Urinary bladder (tissue), 4 donors: ENCODE data around the gene FIBIN. TPM values are rescaled to one million over a fixed set of nuclear protein-coding genes. Genes with fewer than 3 reads are reported as not detected.
"Not testable (repeated sequence)": the region's sequence is repeated elsewhere in the genome, so short reads cannot be mapped to it uniquely, and the experiment has no call there.

Experiments used
- DNase-seq: peaks from one replicate; pipeline ENCODE4 v3.0.0-alpha.2; 2015; ENCODE audit errors: extremely low spot score
- H3K27ac ChIP-seq: one replicate; pipeline ENCODE4 v1.5.1; 2013; ENCODE audit warnings: low read depth, mild to moderate bottlenecking, moderate library complexity
- H3K36me3 ChIP-seq: one replicate; pipeline ENCODE4 v1.6.1; 2013; ENCODE audit warnings: mild to moderate bottlenecking, moderate library complexity; ENCODE audit not compliant: insufficient read depth
- H3K4me1 ChIP-seq: one replicate; pipeline ENCODE4 v1.6.1; 2013; ENCODE audit warnings: mild to moderate bottlenecking, moderate library complexity; ENCODE audit not compliant: insufficient read depth
- H3K4me3 ChIP-seq: one replicate; pipeline ENCODE4 v1.5.1; 2013; ENCODE audit warnings: low read depth, low read length
- WGBS: extraction: QIAGEN DNeasy Blood & Tissue Kit; methylation state at CpG from one replicate; pipeline ENCODE4 v1.1.7; 2013; 5-methylcytosine and 5-hydroxymethylcytosine counted together
- polyA plus RNA-seq: library from polyadenylated mRNA; stranded (reverse); fragments of 200-250 nt; gene quantifications from one replicate; pipeline ENCODE4 v1.2.3, GENCODE V29; 2013
- total RNA-seq: library from RNA; depleted of rRNA; stranded (reverse); fragments of >200 nt; gene quantifications from one replicate; pipeline ENCODE4 v1.2.3, GENCODE V29; 2014
- donor health status: healthy with polysubstance abuse.
- donor health status: healthy.

The FIBIN gene
- total and polyA plus RNA-seq, 2 donors, result 20.0 to 46.9 TPM

DNA sequence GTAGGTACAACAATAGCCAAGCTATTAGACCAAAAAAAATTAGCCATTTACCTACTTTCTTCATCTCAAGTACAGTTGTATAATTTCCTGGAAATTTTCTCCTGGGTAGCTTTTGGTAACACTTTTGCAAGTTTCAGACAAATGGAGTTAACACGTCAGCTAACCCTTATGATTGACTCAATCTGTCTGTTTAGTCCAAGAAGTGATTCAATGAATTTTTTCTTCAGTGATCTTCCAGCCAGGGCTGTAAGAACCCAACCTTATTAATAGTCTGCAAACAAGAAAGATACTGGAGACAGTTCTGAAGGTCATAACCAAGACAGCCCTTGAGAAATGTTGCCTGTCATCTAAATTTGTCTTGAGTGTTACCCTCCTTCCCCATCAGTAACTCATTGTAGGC, 30.1 kb upstream of the FIBIN start:
- Histone ChIP-seq H3K4me1 (no peaks in the 10 kb centered on the region), H3K36me3 (no peaks in the 10 kb centered on the region), H3K27ac (no peak overlapping the region), H3K4me3 (no peak overlapping the region)
- 84% methylated on average over 1 of the region's 1 CpG for WGBS
- no peak for DNase-seq

DNA sequence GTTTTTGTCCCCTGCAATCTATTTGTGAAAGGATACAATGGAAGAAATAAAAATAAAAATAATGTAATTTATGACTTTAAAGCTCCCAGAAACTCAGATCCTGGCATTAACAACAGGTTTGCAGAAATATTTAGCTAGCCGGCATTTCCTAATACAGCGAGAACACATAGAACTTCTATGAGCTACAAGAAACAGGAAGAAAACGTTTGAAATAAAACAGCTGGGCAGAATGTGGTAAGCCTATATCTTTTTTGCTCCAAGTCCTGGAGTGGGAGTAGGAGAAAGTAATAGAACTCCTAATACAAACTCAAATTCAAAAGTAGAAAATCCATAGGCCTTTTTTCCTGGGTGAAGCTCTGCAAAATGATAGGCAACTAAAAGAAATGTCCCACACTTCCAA, 29.6 kb upstream of the FIBIN start:
- peak; percentile 67 for DNase-seq
- H3K4me3 ChIP-seq, result no peak overlapping the region
- H3K27ac ChIP-seq, result no peak overlapping the region
- WGBS, result 45% methylated on average over 3 of the region's 3 CpGs
- H3K4me1 ChIP-seq, result no peaks in the 10 kb centered on the region
- H3K36me3 ChIP-seq, result no peaks in the 10 kb centered on the region

DNA sequence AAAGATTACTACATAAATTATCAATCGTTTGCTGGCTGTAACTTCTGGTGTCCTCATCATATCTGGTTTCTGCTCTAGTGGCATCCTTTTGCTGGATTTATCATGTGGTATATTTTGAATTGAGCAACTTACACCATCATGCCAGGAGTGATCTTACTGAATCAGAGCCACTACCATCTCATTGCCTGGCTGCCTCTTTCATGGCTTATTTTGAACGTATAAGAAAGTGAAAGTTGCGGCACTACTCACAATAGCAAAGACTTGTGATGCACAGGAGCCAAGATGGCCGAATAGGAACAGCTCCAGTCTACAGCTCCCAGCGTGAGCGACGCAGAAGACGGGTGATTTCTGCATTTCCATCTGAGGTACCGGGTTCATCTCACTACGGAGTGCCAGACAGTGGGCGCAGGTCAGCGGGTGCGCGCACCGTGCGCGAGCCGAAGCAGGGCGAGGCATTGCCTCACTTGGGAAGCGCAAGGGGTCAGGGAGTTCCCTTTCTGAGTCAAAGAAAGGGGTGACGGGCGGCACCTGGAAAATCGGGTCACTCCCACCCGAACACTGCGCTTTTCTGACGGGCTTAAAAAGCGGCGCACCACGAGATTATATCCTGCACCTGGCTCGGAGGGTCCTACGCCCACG, 28.9 kb upstream of the FIBIN start:
- 94% methylated on average over 31 of the region's 32 CpGs for WGBS
- H3K27ac ChIP-seq, DNase-seq: not testable (repeated sequence)

DNA sequence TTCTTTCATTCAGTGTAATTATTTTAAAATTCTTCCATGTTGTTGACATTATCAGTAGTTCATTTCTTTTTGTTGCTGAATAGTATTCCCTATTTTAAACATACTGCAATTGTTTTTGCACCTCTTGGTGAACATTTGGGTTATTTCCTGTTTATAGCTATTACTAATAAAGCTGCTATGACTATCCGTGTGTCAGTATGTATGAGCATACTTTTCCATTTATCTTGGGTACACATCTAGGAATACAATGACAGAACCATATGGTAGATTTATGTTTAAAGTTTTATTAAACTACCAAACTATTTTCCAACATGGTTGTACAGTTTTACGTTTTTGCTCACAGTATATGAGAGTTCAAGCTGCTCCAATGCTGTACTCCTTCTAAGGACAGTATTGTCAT, 22.0 kb upstream of the FIBIN start:
- Histone ChIP-seq H3K4me1 (no peaks in the 10 kb centered on the region), H3K27ac (no peak overlapping the region), H3K36me3 (no peaks in the 10 kb centered on the region), H3K4me3 (no peak overlapping the region)
- 68% methylated on average over 2 of the region's 2 CpGs for WGBS
- no peak for DNase-seq

More for the DNA sequence above, 28.9 kb upstream of the FIBIN start:
- not testable (repeated sequence) for H3K36me3 ChIP-seq, H3K4me3 ChIP-seq, H3K4me1 ChIP-seq

DNA sequence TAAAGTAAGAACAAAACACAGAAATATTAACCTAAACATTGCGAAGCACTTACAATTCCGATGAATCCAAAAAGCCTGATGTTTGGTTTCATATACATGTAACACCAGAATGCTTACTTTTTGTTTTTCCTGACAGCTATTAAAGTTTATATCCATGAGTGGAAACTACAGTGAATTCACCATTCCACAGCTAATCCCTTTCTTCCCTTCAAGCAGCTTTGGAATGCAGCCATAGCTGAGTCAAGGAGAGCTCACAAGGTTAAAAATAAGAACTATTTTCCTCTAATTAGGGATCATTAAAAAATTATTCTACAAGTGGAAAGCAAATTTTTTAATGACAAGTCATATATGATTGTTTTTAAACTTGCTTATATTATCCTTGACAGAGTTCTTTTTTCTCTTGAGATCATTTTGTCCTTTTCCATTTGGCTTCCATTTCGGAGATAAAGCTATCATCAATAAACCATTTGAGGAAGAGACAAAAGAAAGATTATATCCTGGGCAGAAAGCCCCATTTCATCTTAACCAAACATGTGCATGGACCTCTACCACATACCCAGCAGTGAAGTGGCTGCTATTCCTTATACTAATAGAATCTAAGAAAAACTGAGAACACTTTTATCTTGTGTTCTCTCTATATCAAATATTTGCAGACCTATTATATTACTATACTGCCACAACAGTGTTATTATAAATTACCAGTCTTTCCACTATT, 19.7 kb upstream of the FIBIN start:
- DNase-seq, result no peak
- WGBS, result 36% methylated on average over 3 of the region's 3 CpGs
- Histone ChIP-seq H3K4me3 (no peak overlapping the region), H3K4me1 (no peaks in the 10 kb centered on the region), H3K36me3 (no peaks in the 10 kb centered on the region), H3K27ac (no peak overlapping the region)

DNA sequence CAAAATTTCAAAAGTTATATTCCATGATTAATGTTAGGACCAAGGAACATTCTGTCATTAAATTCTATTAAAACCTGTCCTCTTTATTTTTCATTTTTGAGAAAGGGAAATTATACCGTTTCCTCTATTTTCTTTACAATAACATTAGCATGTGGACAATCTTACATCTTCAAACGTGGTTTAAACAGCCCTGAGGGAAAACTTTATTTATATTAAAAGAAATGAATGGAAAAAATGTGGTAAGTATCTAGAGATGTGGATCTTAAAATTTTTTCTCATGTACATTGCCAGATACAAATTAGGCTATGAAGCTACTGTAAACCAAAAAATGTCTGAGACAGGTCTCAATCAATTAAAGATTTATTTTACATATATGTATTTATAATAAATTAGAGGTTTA, 18.9 kb upstream of the FIBIN start:
- H3K27ac ChIP-seq, result no peak overlapping the region
- H3K4me3 ChIP-seq, result no peak overlapping the region
- DNase-seq, result no peak
- no peaks in the 10 kb centered on the region for H3K4me1 ChIP-seq
- no peaks in the 10 kb centered on the region for H3K36me3 ChIP-seq
- 34% methylated on average over 2 of the region's 2 CpGs for WGBS

DNA sequence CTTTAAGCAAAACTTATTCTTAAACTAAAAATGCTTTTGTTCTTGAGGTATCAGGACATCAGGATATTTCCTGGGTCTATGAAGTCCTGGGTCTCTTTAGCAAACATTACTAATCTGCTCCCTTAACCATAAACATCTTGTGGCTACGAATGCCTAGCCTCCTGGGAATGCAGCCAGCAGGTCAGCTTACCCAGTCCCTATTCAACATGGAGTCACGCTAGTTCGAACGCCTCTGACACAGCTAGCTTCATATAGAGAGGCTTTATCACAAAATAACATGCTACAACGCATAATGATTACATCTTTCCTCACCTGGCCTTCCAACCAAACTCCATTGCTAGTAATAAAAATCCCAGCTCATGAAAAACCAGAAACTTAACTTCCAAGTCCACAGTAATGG, 17.5 kb upstream of the FIBIN start:
- WGBS, result 41% methylated on average over 5 of the region's 5 CpGs
- Histone ChIP-seq H3K36me3 (no peaks in the 10 kb centered on the region), H3K4me1 (no peaks in the 10 kb centered on the region), H3K4me3 (no peak overlapping the region), H3K27ac (no peak overlapping the region)
- DNase-seq, result no peak

DNA sequence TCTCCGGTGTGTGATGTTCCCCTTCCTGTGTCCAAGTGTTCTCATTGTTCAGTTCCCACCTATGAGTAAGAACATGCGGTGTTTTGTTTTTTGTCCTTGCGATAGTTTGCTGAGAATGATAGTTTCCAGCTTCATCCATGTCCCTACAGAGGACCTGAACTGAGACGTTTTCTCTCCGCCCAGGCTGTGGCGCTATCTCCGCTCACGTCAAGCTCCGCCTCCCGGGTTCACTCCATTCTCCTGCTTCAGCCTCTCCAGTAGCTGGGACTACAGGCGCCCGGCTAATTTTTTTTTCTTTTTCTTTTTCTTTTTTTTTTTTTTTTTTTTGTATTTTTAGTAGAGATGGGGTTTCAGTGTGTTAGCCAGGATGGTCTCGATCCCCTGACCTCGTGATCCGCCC, 16.7 kb upstream of the FIBIN start:
- not testable (repeated sequence) for H3K27ac ChIP-seq, H3K4me1 ChIP-seq, DNase-seq, H3K36me3 ChIP-seq, H3K4me3 ChIP-seq
- WGBS, result 93% methylated on average over 14 of the region's 15 CpGs

DNA sequence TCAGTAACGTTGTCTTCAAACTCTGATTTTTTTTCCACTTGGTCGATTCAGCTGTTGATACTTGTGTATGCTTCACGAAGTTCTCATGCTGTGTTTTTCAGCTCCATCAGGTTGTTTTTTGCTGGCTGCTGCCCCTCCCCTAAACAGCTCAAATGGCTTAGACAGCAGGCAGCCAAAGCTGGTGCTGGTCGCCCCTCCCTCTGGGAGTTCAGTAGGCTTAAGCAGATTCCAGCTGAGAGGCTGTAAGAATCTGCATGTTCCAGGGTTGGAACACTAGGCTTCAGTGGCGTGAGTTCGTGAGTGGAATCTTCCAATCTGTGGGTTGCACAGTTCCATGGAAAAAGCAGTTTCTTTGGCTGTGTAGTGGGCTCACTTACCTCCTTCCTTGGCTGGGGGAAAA, 10.3 kb upstream of the FIBIN start:
- 75% methylated on average over 6 of the region's 6 CpGs for WGBS
- H3K4me3 ChIP-seq, result no peak overlapping the region
- H3K27ac ChIP-seq, result no peak overlapping the region
- no peaks in the 10 kb centered on the region for H3K36me3 ChIP-seq
- H3K4me1 ChIP-seq, result no peaks in the 10 kb centered on the region
- DNase-seq, result no peak

DNA sequence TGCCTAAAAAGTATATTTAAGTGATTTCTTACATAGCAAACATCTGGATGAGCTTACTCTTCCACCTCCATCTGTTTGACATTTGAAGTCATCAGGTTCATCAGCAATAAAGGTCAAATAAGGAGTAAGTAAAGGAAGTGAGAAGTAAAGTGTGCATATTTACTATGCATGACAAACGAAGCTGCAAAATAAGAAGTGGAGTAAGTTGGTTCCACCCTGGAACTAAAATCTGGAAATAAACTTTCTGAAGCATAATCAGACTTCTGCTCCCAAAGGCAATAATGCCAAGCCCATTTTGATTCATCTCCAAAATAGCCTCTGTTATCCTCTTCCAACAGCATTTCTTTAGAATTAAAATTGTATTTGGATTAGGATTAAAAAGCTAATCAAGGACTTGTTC, 8.4 kb upstream of the FIBIN start:
- no peaks in the 10 kb centered on the region for H3K36me3 ChIP-seq
- no peak for DNase-seq
- WGBS, result 27% methylated on average over 1 of the region's 1 CpG
- H3K27ac ChIP-seq, result no peak overlapping the region
- H3K4me1 ChIP-seq, result no peaks in the 10 kb centered on the region
- H3K4me3 ChIP-seq, result no peak overlapping the region

DNA sequence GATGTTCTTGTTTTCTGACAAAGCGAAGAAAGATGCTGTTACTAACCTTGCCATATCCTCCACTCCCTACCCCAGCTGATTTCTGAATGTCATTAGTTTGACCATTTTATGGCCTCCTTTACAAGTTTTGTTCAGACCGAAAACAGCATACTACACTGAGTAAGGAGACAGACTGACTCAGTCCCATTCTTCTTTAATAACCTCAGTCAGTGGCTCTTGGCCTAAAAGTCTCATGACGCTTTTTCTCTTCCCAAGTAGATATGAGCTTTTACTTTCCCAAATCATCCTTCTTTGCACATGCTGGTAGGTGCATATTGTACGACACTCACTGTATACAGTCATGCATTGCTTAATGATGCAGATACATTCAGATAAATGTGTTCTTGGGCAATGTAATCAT, 8.0 kb upstream of the FIBIN start:
- Histone ChIP-seq H3K4me3 (no peak overlapping the region), H3K36me3 (no peaks in the 10 kb centered on the region), H3K27ac (no peak overlapping the region), H3K4me1 (no peaks in the 10 kb centered on the region)
- 40% methylated on average over 4 of the region's 4 CpGs for WGBS
- peak; percentile 59 for DNase-seq

DNA sequence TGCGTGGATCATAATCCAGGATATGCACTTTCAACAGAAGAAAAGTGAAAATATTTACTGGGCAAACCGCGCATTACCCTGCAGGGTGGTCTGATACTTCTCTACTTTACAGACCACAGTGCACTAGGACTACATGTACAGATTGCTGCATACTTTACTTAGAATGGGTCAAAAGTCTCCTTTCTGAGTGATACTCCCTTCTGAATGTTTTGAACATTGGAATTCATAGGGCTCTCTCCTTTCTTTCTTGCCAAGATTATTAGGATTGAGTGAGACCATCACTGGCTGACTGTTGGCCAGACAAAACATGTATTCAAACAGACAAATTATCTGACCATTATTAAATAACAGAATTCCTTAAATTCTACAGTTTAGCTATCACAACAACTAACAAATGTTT, 6.6 kb upstream of the FIBIN start:
- WGBS, result 88% methylated on average over 3 of the region's 3 CpGs
- no peaks in the 10 kb centered on the region for H3K4me1 ChIP-seq
- DNase-seq, result no peak
- no peaks in the 10 kb centered on the region for H3K36me3 ChIP-seq
- H3K4me3 ChIP-seq, result no peak overlapping the region
- H3K27ac ChIP-seq, result no peak overlapping the region

DNA sequence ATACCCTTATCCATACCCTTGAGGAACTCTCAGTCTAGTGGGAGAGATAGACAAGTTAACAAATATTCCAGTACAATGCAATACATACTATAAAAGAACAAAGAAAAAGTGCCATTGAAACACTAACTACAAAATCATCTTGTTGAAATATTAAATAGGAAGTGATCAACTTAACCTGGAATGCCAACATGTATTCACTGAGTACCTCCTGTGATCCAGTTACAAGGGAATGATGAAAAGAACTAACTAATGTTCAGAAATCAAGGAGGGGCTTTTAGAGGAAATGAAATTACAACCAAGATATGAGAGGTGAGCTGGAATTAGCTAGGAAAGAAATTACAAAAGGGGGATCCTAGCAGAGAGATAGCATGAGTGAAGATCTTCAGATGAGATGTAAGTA, 6.2 kb upstream of the FIBIN start:
- DNase-seq, result no peak
- no peaks in the 10 kb centered on the region for H3K36me3 ChIP-seq
- H3K4me3 ChIP-seq, result no peak overlapping the region
- H3K4me1 ChIP-seq, result no peaks in the 10 kb centered on the region
- no peak overlapping the region for H3K27ac ChIP-seq

DNA sequence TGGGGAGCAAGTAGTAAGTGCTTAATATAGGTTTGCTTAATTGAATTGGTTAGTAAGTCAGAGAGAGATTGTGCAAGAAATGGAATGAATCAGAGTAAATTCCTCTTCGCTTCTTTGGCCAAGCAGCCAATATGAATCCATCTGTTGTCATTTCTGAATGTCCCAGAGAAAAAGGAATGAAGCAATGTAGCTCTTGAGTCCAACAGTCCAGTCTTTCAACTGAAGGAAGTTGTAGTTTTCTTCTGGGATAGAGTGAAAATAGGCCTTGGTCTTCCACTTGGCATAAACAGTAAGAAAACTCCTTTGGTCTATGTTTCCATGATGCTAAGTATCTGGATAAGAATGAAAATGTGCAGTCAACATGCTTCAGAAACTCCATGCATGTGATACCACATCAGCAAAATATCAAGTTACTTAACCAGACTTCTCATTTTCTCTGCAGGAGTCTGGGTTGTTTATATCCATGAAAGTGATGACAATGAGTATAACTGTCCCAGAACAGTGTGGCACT, 1.8 kb upstream of the FIBIN start:
- Histone ChIP-seq H3K4me1 (no peaks in the 10 kb centered on the region), H3K4me3 (no peak overlapping the region), H3K36me3 (no peaks in the 10 kb centered on the region), H3K27ac (no peak overlapping the region)
- 63% methylated on average over 1 of the region's 1 CpG for WGBS
- no peak for DNase-seq
